HL-60 (cell line): Measurements from ENCODE around the gene PROK2.

Experiments
- DNase-seq, 2 experiments: peaks; one replicate each; pipeline ENCODE4 v3.0.0-alpha.2; 2010 to 2020; ENCODE audit warnings: low read depth in 1 of 2, low spot score in 1 of 2
- H3K27ac ChIP-seq: fragments of 250-450 bp; sonication (Bioruptor Pico); replicated peaks from 2 replicates; pipeline ENCODE4 v1.5.1; 2020; ENCODE audit warnings: mild to moderate bottlenecking, moderate library complexity
- H3K27me3 ChIP-seq: fragments of 250-450 bp; sonication (Bioruptor Pico); 2 replicates; pipeline ENCODE4 v1.5.1; 2021; ENCODE audit warnings: mild to moderate bottlenecking, moderate library complexity; ENCODE audit not compliant: insufficient read depth, poor library complexity, severe bottlenecking
- H3K4me3 ChIP-seq: replicated peaks from 2 replicates; pipeline ENCODE4 v1.5.1; 2011; ENCODE audit warnings: mild to moderate bottlenecking, control low read depth, low read length; ENCODE audit not compliant: insufficient read depth
- GABPA ChIP-seq: IDR thresholded peaks from 2 replicates; pipeline ENCODE4 v1.6.1; 2012; ENCODE audit warnings: low read depth
- POLR2AphosphoS5 ChIP-seq: IDR thresholded peaks from 2 replicates; pipeline ENCODE4 v1.6.1; 2012; ENCODE audit warnings: low read depth
- SPI1 ChIP-seq: IDR thresholded peaks from 2 replicates; pipeline ENCODE4 v1.6.1; 2012; ENCODE audit warnings: low read depth, mild to moderate bottlenecking, borderline replicate concordance
- TF ChIP-seq, protein P1 (sequence below): IDR thresholded peaks from 2 replicates; pipeline ENCODE4 v1.6.1; 2012; ENCODE audit warnings: low read depth; ENCODE audit not compliant: insufficient replicate concordance
- TF ChIP-seq, protein P2 (sequence below): IDR thresholded peaks from one replicate; pipeline ENCODE4 v1.5.1; 2011; ENCODE audit warnings: low read length, control low read depth, inconsistent platforms; ENCODE audit not compliant: insufficient read depth

Gene PROK2

DNA sequence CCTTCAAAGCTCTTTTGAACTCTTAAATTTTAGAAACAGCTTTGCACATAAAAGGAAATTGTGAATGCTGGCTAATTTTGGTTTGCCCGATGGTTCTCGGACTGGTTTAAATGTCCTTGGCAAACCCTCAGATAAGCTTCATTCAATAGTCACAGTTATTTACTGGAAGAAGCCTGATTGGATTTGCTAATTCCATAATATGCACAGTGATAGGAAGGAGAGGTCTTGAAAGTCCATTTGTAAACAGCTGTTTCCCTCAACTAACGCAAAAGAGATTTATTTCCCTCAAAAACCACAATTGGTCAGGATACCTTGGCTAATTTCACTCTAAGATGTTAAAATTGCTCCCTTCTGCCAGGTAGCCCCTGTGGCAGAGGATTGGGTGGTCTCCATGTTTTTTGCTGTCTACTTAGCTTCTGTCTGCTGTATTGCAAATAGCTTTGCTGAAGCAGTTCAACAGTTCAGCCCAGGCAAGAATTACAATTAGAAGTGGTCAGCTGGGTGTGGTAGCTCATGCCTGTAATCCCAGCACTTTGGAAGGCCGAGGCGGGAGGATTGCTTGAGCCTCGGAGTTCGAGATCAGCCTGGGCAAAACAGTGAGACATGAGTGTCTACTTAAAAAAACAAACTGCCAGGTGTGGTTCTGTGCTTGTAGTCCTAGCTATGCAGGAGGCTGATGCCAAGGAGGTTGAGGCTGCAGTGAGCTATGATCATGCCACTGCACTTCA is 30.6 kb upstream of the PROK2 start:
- Histone ChIP-seq H3K27ac (no peak overlapping the region), H3K4me3 (no peak overlapping the region), H3K27me3 (no peaks in the 10 kb centered on the region)
- no peak for TF ChIP-seq GABPA
- no peak for TF ChIP-seq POLR2AphosphoS5
- TF ChIP-seq, protein P1, sequence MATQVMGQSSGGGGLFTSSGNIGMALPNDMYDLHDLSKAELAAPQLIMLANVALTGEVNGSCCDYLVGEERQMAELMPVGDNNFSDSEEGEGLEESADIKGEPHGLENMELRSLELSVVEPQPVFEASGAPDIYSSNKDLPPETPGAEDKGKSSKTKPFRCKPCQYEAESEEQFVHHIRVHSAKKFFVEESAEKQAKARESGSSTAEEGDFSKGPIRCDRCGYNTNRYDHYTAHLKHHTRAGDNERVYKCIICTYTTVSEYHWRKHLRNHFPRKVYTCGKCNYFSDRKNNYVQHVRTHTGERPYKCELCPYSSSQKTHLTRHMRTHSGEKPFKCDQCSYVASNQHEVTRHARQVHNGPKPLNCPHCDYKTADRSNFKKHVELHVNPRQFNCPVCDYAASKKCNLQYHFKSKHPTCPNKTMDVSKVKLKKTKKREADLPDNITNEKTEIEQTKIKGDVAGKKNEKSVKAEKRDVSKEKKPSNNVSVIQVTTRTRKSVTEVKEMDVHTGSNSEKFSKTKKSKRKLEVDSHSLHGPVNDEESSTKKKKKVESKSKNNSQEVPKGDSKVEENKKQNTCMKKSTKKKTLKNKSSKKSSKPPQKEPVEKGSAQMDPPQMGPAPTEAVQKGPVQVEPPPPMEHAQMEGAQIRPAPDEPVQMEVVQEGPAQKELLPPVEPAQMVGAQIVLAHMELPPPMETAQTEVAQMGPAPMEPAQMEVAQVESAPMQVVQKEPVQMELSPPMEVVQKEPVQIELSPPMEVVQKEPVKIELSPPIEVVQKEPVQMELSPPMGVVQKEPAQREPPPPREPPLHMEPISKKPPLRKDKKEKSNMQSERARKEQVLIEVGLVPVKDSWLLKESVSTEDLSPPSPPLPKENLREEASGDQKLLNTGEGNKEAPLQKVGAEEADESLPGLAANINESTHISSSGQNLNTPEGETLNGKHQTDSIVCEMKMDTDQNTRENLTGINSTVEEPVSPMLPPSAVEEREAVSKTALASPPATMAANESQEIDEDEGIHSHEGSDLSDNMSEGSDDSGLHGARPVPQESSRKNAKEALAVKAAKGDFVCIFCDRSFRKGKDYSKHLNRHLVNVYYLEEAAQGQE, result no peak
- TF ChIP-seq, protein P2, sequence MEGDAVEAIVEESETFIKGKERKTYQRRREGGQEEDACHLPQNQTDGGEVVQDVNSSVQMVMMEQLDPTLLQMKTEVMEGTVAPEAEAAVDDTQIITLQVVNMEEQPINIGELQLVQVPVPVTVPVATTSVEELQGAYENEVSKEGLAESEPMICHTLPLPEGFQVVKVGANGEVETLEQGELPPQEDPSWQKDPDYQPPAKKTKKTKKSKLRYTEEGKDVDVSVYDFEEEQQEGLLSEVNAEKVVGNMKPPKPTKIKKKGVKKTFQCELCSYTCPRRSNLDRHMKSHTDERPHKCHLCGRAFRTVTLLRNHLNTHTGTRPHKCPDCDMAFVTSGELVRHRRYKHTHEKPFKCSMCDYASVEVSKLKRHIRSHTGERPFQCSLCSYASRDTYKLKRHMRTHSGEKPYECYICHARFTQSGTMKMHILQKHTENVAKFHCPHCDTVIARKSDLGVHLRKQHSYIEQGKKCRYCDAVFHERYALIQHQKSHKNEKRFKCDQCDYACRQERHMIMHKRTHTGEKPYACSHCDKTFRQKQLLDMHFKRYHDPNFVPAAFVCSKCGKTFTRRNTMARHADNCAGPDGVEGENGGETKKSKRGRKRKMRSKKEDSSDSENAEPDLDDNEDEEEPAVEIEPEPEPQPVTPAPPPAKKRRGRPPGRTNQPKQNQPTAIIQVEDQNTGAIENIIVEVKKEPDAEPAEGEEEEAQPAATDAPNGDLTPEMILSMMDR, result no peak
- TF ChIP-seq SPI1, result no peak
- DNase-seq, result no peak

DNA sequence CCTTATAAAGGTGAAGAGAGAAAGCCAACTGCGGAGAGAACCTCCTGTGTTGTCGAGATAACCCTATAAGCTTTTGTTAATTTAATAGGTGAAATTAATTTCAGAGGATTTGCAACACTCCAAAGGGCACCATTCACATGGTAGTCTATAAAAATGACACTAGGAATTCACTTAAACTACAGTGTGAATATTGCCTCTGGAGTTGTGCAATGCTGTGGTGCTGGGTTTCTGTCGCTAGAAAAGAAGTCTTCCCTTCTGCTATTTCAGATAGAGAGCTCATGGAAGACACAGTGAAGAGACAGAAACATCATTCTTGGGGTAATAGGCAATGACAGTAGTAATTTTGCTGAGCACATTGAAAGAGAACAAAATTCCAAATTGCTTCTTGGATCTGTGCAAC is 28.8 kb upstream of the PROK2 start:
- H3K27ac ChIP-seq, result no peak overlapping the region
- TF ChIP-seq GABPA, result no peak
- no peak overlapping the region for H3K4me3 ChIP-seq
- peak in 1 of 2 experiments; percentile 66 for DNase-seq
- no peaks in the 10 kb centered on the region for H3K27me3 ChIP-seq

DNA sequence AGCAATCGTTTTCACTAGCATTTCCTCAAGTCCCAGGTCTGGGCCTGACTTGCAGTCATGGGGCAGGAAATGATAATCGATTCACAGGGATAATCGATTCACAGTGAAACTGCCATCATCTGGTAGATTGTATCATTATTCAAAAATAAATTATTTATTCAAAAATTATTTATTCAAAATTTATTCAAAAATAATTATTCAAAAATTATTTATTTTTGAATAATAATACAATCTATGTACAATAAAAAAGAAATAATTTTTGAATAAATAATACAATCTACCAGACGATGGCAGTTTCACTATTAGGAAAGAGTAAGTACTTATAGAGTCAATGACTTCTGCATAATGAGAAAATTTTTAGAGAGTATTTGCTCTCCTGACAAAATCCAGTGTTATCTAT is 28.1 kb upstream of the PROK2 start:
- no peak for DNase-seq
- TF ChIP-seq, protein P2, result no peak
- no peak for TF ChIP-seq GABPA
- no peak for TF ChIP-seq POLR2AphosphoS5
- no peak for TF ChIP-seq SPI1
- TF ChIP-seq, protein P1, result no peak
- no peak overlapping the region; the same call in 1 of the 2 replicates for H3K27ac ChIP-seq

DNA sequence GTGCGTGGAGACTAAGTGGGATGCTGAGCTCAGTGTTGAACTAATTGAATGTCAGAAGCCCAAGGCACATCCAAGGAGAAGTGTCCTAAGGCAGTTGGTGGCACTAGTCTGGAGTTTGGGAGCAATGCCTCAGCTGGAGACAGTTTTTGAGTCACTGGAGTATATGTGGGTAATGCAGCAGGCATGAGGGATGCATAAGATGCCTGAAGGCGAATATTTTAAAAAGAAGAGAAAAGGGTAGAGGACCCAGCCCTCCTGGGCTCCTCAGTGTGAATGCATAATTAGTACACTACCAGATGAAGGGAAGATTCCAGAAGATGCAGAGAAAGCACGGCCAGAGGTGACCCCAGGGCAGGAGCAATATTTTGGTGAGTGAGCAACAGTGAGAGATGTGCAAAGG is 25.1 kb upstream of the PROK2 start:
- Histone ChIP-seq H3K4me3 (no peak overlapping the region), H3K27ac (no peak overlapping the region), H3K27me3 (no peaks in the 10 kb centered on the region)
- no peak for DNase-seq
- TF ChIP-seq GABPA (no peak), SPI1 (no peak), POLR2AphosphoS5 (no peak)
- TF ChIP-seq, protein P2, result no peak
- TF ChIP-seq, protein P1, result no peak

More for the DNA sequence above, 28.1 kb upstream of the PROK2 start:
- Histone ChIP-seq H3K27me3 (no peaks in the 10 kb centered on the region), H3K4me3 (no peak overlapping the region)
